Activated CD4-positive, alpha-beta T cell treated with anti-CD3 and anti-CD28 coated beads, Interleukin-2, amount 10 ng/mL, durations not matched to agents 7 days and 5 days (primary cell): ENCODE data around the gene VTI1A. TPM values are rescaled to one million over a fixed set of nuclear protein-coding genes. Genes with fewer than 3 reads are reported as not detected.
"Not testable (repeated sequence)": the region's sequence is repeated elsewhere in the genome, so short reads cannot be mapped to it uniquely, and the experiment has no call there.

ENCODE experiments used
- CTCF ChIA-PET: fragments of 350-600 bp; sonication (Branson Sonifier 250); formaldehyde crosslinking; loops from one replicate; lab custom pipeline; 2021; ENCODE audit warnings: antibody characterized with exemption; lab: Charles Lee
- POLR2A ChIA-PET: fragments of 350-600 bp; sonication (Branson Sonifier 250); formaldehyde crosslinking; loops from one replicate; lab custom pipeline; 2021; ENCODE audit warnings: antibody characterized with exemption; lab: Charles Lee
- DNase-seq: peaks from one replicate; pipeline ENCODE4 v3.0.0-alpha.2; 2020
- H3K27ac Mint-ChIP-seq: one replicate; pipeline ENCODE4 v1.8.0; 2021; ENCODE audit warnings: mild to moderate bottlenecking, moderate library complexity, mixed read lengths
- H3K27me3 Mint-ChIP-seq: one replicate; pipeline ENCODE4 v1.8.0; 2021; ENCODE audit warnings: mixed read lengths
- H3K36me3 Mint-ChIP-seq: one replicate; pipeline ENCODE4 v1.8.0; 2021; ENCODE audit warnings: low read depth, mixed read lengths
- H3K4me1 Mint-ChIP-seq: one replicate; pipeline ENCODE4 v1.8.0; 2021; ENCODE audit warnings: mixed read lengths
- H3K4me3 Mint-ChIP-seq: one replicate; pipeline ENCODE4 v1.8.0; 2021; ENCODE audit warnings: mild to moderate bottlenecking, moderate library complexity, mixed read lengths
- H3K9me3 Mint-ChIP-seq: one replicate; pipeline ENCODE4 v1.8.0; 2021; ENCODE audit warnings: mixed read lengths
- total RNA-seq, 2 experiments: library from RNA; stranded (reverse); gene quantifications; one replicate each; pipeline ENCODE4 v1.2.3, GENCODE V29; 2021

VTI1A gene
- total RNA-seq, 2 experiments from 2014 or later = 39.6 to 41.5 TPM

GRCh38 chr10:112492736-112493135 lies 45.7 kb downstream of the VTI1A start:
- no peak overlapping the region for H3K4me3 Mint-ChIP-seq
- H3K36me3 Mint-ChIP-seq = no peaks in the 10 kb centered on the region
- H3K27ac Mint-ChIP-seq = no peak overlapping the region
- no peaks in the 10 kb centered on the region for H3K9me3 Mint-ChIP-seq
- ChIA-PET CTCF (no interaction called here), POLR2A (no interaction called here)
- no peaks in the 10 kb centered on the region for H3K27me3 Mint-ChIP-seq
- no peak for DNase-seq
- peaks cover 2% of the 10 kb centered on the region for H3K4me1 Mint-ChIP-seq

- ChIA-PET CTCF (interaction anchor here (0.9 to 1.2 kb wide), 2 partner anchors 16 to 63 kb away, joined by 4 read pairs; no protein-coding TSS in a partner anchor), POLR2A (no interaction called here)
- no peak for DNase-seq
- H3K4me3 Mint-ChIP-seq = no peak overlapping the region
- peaks cover 4% of the 10 kb centered on the region for H3K36me3 Mint-ChIP-seq
- no peaks in the 10 kb centered on the region for H3K27me3 Mint-ChIP-seq
- no peaks in the 10 kb centered on the region for H3K9me3 Mint-ChIP-seq
- H3K4me1 Mint-ChIP-seq = no peaks in the 10 kb centered on the region
- no peak overlapping the region for H3K27ac Mint-ChIP-seq
Measured at GRCh38 chr10:112497347-112497950, 50.4 kb downstream of the VTI1A start.

- ChIA-PET POLR2A (no interaction called here), CTCF (no interaction called here)
- Mint-ChIP-seq H3K36me3 (peaks cover 4% of the 10 kb centered on the region), H3K27ac (no peak overlapping the region), H3K4me1 (no peaks in the 10 kb centered on the region), H3K9me3 (no peaks in the 10 kb centered on the region), H3K27me3 (no peaks in the 10 kb centered on the region), H3K4me3 (no peak overlapping the region)
- DNase-seq = no peak
Measured at GRCh38 chr10:112498806-112499205, 51.8 kb downstream of the VTI1A start.

GRCh38 chr10:112499985-112500384 lies 53.0 kb downstream of the VTI1A start:
- DNase-seq, H3K4me3 Mint-ChIP-seq, H3K4me1 Mint-ChIP-seq, POLR2A ChIA-PET, CTCF ChIA-PET, H3K27ac Mint-ChIP-seq, H3K9me3 Mint-ChIP-seq, H3K36me3 Mint-ChIP-seq, H3K27me3 Mint-ChIP-seq: not testable (repeated sequence)

- ChIA-PET CTCF (no interaction called here), POLR2A (no interaction called here)
- H3K36me3 Mint-ChIP-seq = peaks cover 4% of the 10 kb centered on the region
- no peak overlapping the region for H3K4me3 Mint-ChIP-seq
- no peaks in the 10 kb centered on the region for H3K27me3 Mint-ChIP-seq
- H3K9me3 Mint-ChIP-seq = no peaks in the 10 kb centered on the region
- H3K27ac Mint-ChIP-seq = no peak overlapping the region
- H3K4me1 Mint-ChIP-seq = no peaks in the 10 kb centered on the region
- DNase-seq = no peak
Measured at GRCh38 chr10:112502536-112502935, 55.5 kb downstream of the VTI1A start.

GRCh38 chr10:112503643-112504042 lies 56.6 kb downstream of the VTI1A start:
- no peak overlapping the region for H3K27ac Mint-ChIP-seq
- no peak overlapping the region for H3K4me3 Mint-ChIP-seq
- no peak for DNase-seq
- no peaks in the 10 kb centered on the region for H3K27me3 Mint-ChIP-seq
- ChIA-PET CTCF (no interaction called here), POLR2A (no interaction called here)
- no peaks in the 10 kb centered on the region for H3K4me1 Mint-ChIP-seq
- H3K36me3 Mint-ChIP-seq = peaks cover 4% of the 10 kb centered on the region
- H3K9me3 Mint-ChIP-seq = no peaks in the 10 kb centered on the region

- CTCF ChIA-PET = no interaction called here
Measured at GRCh38 chr10:112507046-112507445, 60.0 kb downstream of the VTI1A start.

GRCh38 chr10:112507988-112508387 lies 61.0 kb downstream of the VTI1A start:
- no peak for DNase-seq
- H3K27ac Mint-ChIP-seq = no peak overlapping the region
- no peak overlapping the region for H3K4me3 Mint-ChIP-seq
- no peaks in the 10 kb centered on the region for H3K9me3 Mint-ChIP-seq
- peaks cover 5% of the 10 kb centered on the region for H3K36me3 Mint-ChIP-seq
- peaks cover 3% of the 10 kb centered on the region for H3K4me1 Mint-ChIP-seq
- CTCF ChIA-PET = interaction anchor here (1.1 kb wide), 1 partner anchor 25 kb away, joined by 3 read pairs; no protein-coding TSS in a partner anchor
- POLR2A ChIA-PET = no interaction called here
- no peaks in the 10 kb centered on the region for H3K27me3 Mint-ChIP-seq

More at GRCh38 chr10:112507046-112507445, 60.0 kb downstream of the VTI1A start:
- no peak overlapping the region for H3K4me3 Mint-ChIP-seq
- no peaks in the 10 kb centered on the region for H3K27me3 Mint-ChIP-seq
- H3K4me1 Mint-ChIP-seq = peaks cover 3% of the 10 kb centered on the region
- POLR2A ChIA-PET = no interaction called here
- no peak overlapping the region for H3K27ac Mint-ChIP-seq
- H3K9me3 Mint-ChIP-seq = no peaks in the 10 kb centered on the region
- peaks cover 5% of the 10 kb centered on the region for H3K36me3 Mint-ChIP-seq
- no peak for DNase-seq

GRCh38 chr10:112509558-112510291 lies 62.7 kb downstream of the VTI1A start:
- H3K27ac Mint-ChIP-seq = no peak overlapping the region
- CTCF ChIA-PET = interaction anchor here (1.5 kb wide), 1 partner anchor 10 kb away, joined by 4 read pairs; no protein-coding TSS in a partner anchor
- peaks cover 5% of the 10 kb centered on the region for H3K36me3 Mint-ChIP-seq
- DNase-seq = no peak
- no peaks in the 10 kb centered on the region for H3K27me3 Mint-ChIP-seq
- H3K4me3 Mint-ChIP-seq = no peak overlapping the region
- POLR2A ChIA-PET = no interaction called here
- H3K9me3 Mint-ChIP-seq = no peaks in the 10 kb centered on the region
- H3K4me1 Mint-ChIP-seq = peaks cover 3% of the 10 kb centered on the region

GRCh38 chr10:112510384-112510783 lies 63.4 kb downstream of the VTI1A start:
- Mint-ChIP-seq H3K36me3 (peaks cover 5% of the 10 kb centered on the region), H3K27ac (no peak overlapping the region), H3K4me1 (peaks cover 3% of the 10 kb centered on the region), H3K4me3 (no peak overlapping the region), H3K9me3 (no peaks in the 10 kb centered on the region), H3K27me3 (no peaks in the 10 kb centered on the region)
- ChIA-PET CTCF (interaction anchor here (1.5 kb wide), 1 partner anchor 10 kb away, joined by 4 read pairs; no protein-coding TSS in a partner anchor), POLR2A (no interaction called here)
- peak; percentile 9 for DNase-seq

GRCh38 chr10:112512294-112512693 lies 65.3 kb downstream of the VTI1A start:
- H3K4me1 Mint-ChIP-seq = peaks cover 3% of the 10 kb centered on the region
- H3K27ac Mint-ChIP-seq = no peak overlapping the region
- H3K27me3 Mint-ChIP-seq = no peaks in the 10 kb centered on the region
- H3K4me3 Mint-ChIP-seq = no peak overlapping the region
- ChIA-PET POLR2A (no interaction called here), CTCF (no interaction called here)
- no peak for DNase-seq
- peaks cover 6% of the 10 kb centered on the region for H3K36me3 Mint-ChIP-seq
- H3K9me3 Mint-ChIP-seq = no peaks in the 10 kb centered on the region

- POLR2A ChIA-PET = no interaction called here
- Mint-ChIP-seq H3K4me3 (no peak overlapping the region), H3K9me3 (no peaks in the 10 kb centered on the region), H3K36me3 (peaks cover 6% of the 10 kb centered on the region), H3K4me1 (peaks cover 10% of the 10 kb centered on the region), H3K27ac (no peak overlapping the region), H3K27me3 (no peaks in the 10 kb centered on the region)
- CTCF ChIA-PET = no interaction called here
- no peak for DNase-seq
Measured at GRCh38 chr10:112515126-112515525, 68.1 kb downstream of the VTI1A start.

- POLR2A ChIA-PET = no interaction called here
- CTCF ChIA-PET = no interaction called here
- no peak for DNase-seq
- peaks cover 6% of the 10 kb centered on the region for H3K36me3 Mint-ChIP-seq
- no peak overlapping the region for H3K4me3 Mint-ChIP-seq
- peaks cover 8% of the 10 kb centered on the region for H3K4me1 Mint-ChIP-seq
- no peaks in the 10 kb centered on the region for H3K27me3 Mint-ChIP-seq
- no peak overlapping the region for H3K27ac Mint-ChIP-seq
- no peaks in the 10 kb centered on the region for H3K9me3 Mint-ChIP-seq
Measured at GRCh38 chr10:112515852-112516251, 68.8 kb downstream of the VTI1A start.
